HT-29 (cell line): ENCODE results near the gene TCERG1. TPM values are rescaled to one million over a fixed set of nuclear protein-coding genes. Genes with fewer than 3 reads are reported as not detected.

Experiments used
- small RNA-seq: library from RNA; depleted of rRNA; stranded (forward); fragments of <200 nt; gene quantifications from one replicate; pipeline ENCODE3, GENCODE V24; 2014
- total RNA-seq: library from RNA; depleted of rRNA; stranded (reverse); fragments of >200 nt; shearing (Covaris generic); gene quantifications from 2 replicates; pipeline ENCODE4 v1.2.3, GENCODE V29; 2014; rRNA removed

The TCERG1 gene
- total RNA-seq, 1 experiment from 2014 or later: 58.4 TPM

Small RNA genes within 50 kb of the gene (small RNA-seq; reads per million reads assigned to genes)
- gene RF02271: not detected

Other genes starting within 250 kb of the TCERG1 start
- gene RBM27, start 243.7 kb upstream of the TCERG1 start, total RNA-seq: 10.1 and 17.5 TPM in 2 replicates
- gene POU4F3, start 108.5 kb upstream of the TCERG1 start, total RNA-seq: 0.16 TPM in 1 of 2 replicates, not detected in the other
- gene GPR151, start 68.9 kb downstream of the TCERG1 start, total RNA-seq: not detected in 2 replicates